Measurements from ENCODE around the gene HDAC1.
A peak's percentile ranks its signal among the peaks of the same experiment; 100 is the strongest.
"Not testable (repeated sequence)": the region's sequence is repeated elsewhere in the genome, so short reads cannot be mapped to it uniquely, and the experiment has no call there.

Gene HDAC1

DNA sequence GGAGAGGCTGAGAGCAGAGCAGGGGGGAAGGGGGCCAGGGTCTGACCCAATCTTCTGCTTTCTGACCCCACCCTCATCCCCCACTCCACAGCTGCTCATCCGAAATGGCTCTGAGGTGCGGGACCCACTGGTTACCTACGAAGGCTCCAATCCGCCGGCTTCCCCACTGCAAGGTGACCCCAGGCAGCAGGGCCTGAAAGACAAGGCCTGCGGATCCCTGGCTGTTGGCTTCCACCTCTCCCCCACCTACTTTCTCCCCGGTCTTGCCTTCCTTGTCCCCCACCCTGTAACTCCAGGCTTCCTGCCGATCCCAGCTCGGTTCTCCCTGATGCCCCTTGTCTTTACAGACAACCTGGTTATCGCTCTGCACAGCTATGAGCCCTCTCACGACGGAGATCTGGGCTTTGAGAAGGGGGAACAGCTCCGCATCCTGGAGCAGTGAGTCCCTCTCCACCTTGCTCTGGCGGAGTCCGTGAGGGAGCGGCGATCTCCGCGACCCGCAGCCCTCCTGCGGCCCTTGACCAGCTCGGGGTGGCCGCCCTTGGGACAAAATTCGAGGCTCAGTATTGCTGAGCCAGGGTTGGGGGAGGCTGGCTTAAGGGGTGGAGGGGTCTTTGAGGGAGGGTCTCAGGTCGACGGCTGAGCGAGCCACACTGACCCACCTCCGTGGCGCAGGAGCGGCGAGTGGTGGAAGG lies 17.1 kb upstream of the HDAC1 start:
- DNase-seq: no peak

- DNase-seq: no peak
Observed at GRCh38 chr1:32275424-32275823, 16.5 kb upstream of the HDAC1 start.

GRCh38 chr1:32276032-32276782 lies 15.7 kb upstream of the HDAC1 start:
- DNase-seq: no peak

DNA sequence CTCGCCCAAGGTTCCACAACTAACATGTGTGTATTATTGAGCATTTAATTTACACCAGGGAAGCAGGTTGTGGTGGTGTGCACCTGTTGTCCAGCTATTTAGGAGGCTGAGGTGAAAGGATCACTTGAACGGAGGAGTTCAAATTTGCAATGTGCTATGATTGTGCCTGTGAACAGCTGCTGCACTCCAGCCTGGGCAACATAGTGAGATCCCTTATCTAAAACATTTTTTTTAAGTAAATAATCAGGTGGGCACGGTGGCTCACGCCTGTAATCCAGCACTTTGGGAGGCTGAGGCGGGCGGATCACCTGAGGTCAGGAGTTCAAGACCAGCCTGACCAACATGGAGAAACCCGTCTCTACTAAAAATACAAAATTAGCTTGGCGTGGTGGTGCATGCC lies 7.1 kb upstream of the HDAC1 start:
- DNase-seq: not testable (repeated sequence)

- DNase-seq: no peak
Observed at GRCh38 chr1:32285658-32286057, 6.2 kb upstream of the HDAC1 start.

DNA sequence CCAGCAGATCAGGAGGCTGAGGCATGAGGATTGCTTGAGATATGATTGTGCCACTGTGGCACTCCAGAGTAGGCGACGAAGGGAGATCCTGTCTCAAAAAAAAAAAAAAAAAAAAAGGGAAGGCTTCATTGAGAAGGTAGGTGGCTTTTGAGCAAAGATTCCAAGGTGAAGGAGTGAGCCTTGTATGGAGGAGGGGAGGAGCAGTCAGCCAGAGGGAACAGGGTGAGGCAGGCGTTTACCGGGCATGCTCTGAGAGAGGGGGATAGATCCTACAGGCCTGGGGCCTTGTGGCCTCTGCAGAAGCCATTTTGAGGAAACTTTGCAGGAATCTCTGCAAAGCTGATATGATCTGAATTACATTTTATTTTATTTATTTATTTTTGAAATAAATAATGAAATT lies 5.1 kb upstream of the HDAC1 start:
- DNase-seq: no peak

DNA sequence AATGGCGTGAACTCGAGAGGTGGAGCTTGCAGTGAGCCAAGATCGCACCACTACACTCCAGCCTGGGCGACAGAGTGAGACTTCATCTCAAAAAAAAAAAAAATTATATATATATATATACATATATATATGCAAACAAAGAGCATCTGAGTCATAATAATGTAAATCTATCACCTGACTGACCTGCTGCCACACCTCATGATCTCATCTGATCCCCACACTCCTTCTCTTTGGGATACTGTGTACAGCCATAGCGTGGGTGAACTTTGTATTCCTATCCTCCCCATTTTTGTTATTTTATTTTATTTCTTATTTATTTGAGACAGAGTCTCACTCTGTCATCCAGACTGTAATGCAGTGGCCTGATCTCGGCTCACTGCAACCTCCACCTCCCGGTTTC lies 2.6 kb upstream of the HDAC1 start:
- no peak for DNase-seq

- no peak for DNase-seq
Observed at GRCh38 chr1:32291145-32291707, 657 bp upstream of the HDAC1 start.

- not testable (repeated sequence) for DNase-seq
Observed at GRCh38 chr1:32298211-32298610, 6.3 kb downstream of the HDAC1 start.

DNA sequence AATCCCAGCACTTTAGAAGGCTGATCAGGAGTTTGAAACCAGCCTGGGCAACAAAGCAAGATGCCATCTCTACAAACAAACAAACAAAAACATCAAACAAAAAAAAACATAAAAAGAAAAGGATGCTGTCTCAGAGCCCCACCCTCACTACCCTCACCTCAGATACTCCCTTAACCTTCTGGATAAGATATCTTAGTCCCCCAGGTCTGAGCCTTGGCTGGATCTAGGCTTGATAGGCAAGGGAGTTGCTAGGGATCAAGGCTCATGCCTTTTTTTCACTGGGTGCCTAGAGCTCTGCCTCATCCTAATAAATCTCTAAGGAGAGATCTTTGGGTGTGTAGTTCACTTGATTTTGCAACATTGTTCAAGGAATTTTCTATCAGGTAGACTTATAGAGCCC lies 7.4 kb downstream of the HDAC1 start:
- no peak for DNase-seq

- DNase-seq: no peak
Observed at GRCh38 chr1:32303358-32303757, 11.5 kb downstream of the HDAC1 start.

DNA sequence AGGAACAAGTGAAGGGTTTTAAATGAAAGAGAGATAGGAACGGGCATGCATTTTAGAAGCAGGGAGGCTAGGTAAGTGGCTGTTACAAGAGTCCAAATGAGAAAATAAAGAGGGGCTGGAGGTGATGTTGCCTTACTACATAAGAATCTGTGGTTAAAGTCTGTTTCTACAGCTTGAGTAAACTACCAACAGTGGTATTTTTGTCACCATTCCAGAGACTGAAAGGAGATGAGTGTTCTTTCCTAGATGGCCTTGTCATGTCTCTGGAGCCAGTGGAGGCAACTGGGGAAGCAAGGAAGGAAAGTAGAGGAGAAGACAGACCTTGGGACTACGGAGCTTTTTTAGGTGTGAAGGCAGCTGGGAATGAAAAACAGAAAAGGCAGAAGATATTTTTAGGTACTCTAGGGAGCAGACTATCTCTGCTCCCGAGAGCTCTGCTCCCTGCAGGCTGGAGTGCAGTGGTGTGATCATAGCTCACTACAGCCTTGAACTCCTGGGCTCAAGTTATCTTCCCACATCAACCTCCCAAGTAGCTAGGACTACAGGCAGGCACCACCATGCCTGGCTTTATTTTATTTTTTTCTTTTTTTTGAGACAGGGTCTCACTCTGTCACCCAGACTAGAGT lies 12.2 kb downstream of the HDAC1 start:
- DNase-seq: no peak

DNA sequence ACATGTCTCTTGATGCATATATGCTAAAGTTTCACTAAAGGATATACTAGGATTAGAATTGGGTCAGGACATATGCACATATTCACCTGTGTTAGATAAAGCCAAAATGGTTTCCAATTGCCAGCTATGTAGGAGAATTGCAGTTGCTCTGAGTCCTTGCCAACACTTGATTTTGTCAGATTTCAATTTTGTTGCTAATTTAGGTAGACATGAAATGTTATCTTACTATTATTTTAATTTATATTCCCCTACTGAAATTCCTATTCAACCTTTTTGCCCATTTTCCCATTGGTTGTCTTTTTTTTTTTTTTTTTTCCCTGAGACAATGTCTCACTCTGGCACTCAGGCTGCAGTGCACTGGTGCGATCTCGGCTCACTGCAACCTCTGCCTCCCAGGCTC lies 13.4 kb downstream of the HDAC1 start:
- no peak for DNase-seq

GRCh38 chr1:32307324-32307723 lies 15.4 kb downstream of the HDAC1 start:
- DNase-seq: no peak

DNA sequence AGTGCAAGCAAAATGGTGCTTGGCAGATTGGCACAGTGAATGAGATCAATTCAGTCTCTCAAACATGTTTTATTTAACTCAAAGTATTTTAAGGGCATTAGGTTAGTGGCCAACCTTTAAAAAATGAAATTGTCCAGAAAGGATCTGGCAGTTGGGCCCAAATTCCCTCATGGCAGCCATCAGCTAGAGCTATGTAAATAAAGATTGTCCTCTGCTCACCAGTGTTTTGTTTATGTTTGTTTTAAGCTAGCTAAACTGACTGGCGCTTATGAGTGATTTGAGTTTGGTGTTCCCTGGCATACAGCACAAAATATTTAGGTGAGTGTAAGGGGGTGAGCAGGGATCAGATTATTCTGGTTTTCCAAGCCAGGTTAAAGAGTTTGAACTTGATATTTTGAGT lies 18.1 kb downstream of the HDAC1 start:
- DNase-seq: no peak

- no peak for DNase-seq
Observed at GRCh38 chr1:32311709-32312393, 20.0 kb downstream of the HDAC1 start.

DNA sequence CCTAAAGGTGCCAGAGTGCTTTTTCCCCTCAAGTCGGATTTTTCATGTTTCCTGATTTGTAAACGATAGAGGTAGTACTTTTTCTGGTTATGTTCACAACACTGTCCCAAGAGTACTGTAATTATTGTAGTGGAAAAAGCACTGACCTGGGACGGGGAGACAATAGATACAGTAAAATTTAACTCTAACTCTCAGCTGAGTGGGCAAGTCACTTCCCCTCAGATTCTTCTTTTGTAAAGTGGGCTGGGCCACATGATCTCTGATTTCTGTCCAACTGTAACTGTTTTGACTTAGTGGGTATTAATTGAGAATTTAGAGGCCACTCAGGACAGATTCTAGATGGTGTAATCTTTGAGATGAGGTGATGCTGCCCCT lies 25.0 kb downstream of the HDAC1 start:
- DNase-seq: no peak

- DNase-seq: no peak
Observed at GRCh38 chr1:32318127-32318869, 26.4 kb downstream of the HDAC1 start.

- peak in 1 of 2 donors; percentile 18 for DNase-seq
Observed at GRCh38 chr1:32321712-32322291, 29.9 kb downstream of the HDAC1 start.

- no peak for DNase-seq
Observed at GRCh38 chr1:32327204-32327603, 35.3 kb downstream of the HDAC1 start.

- no peak for DNase-seq
Observed at GRCh38 chr1:32329931-32330466, 38.1 kb downstream of the HDAC1 start.

All from activated CD4-positive, alpha-beta T cell treated with anti-CD3 and anti-CD28 coated beads for 4 hours (primary cell).